HUDEP-2 (cell line): Measurements from ENCODE around the gene SMURF2.
A peak's percentile ranks its signal among the peaks of the same experiment; 100 is the strongest.
"Not testable (repeated sequence)": the region's sequence is repeated elsewhere in the genome, so short reads cannot be mapped to it uniquely, and the experiment has no call there.

ENCODE experiments used
- DNase-seq, 76 experiments: peaks; one replicate each; lab custom pipeline; 2025; ENCODE audit not compliant: unreplicated experiment in 76 of 76; lab: John Stamatoyannopoulos, UW

The SMURF2 gene

GRCh38 chr17:64667807-64668721, 6.0 kb upstream of the SMURF2 start:
- DNase-seq = not testable (repeated sequence)

- not testable (repeated sequence) for DNase-seq
These were observed 2.3 kb upstream of the SMURF2 start for GRCh38 chr17:64664299-64664981.

GRCh38 chr17:64663836-64664235, 1.7 kb upstream of the SMURF2 start:
- DNase-seq = not testable (repeated sequence)

- no peak for DNase-seq
These were observed 764 bp upstream of the SMURF2 start for GRCh38 chr17:64662774-64663367.

- DNase-seq = peak in 1 of 76 experiments; percentile 30
These were observed 456 bp downstream of the SMURF2 start for GRCh38 chr17:64661726-64661975.

GRCh38 chr17:64660978-64661725, 955 bp downstream of the SMURF2 start:
- DNase-seq = peak in 10 of 76 experiments; percentile 1 to 27 (median 8)

GRCh38 chr17:64660195-64660977, 1.7 kb downstream of the SMURF2 start:
- DNase-seq = not testable (repeated sequence)

- DNase-seq = no peak
These were observed 3.2 kb downstream of the SMURF2 start for GRCh38 chr17:64658931-64659330.

- DNase-seq = no peak
These were observed 4.4 kb downstream of the SMURF2 start for GRCh38 chr17:64657610-64658125.

GRCh38 chr17:64655704-64656103, 6.4 kb downstream of the SMURF2 start:
- DNase-seq = no peak

GRCh38 chr17:64653985-64654355, 8.1 kb downstream of the SMURF2 start:
- no peak for DNase-seq

GRCh38 chr17:64653325-64653984, 8.7 kb downstream of the SMURF2 start:
- no peak for DNase-seq

- no peak for DNase-seq
These were observed 10.2 kb downstream of the SMURF2 start for GRCh38 chr17:64651889-64652288.

- no peak for DNase-seq
These were observed 13.9 kb downstream of the SMURF2 start for GRCh38 chr17:64648234-64648633.

GRCh38 chr17:64647817-64648216, 14.3 kb downstream of the SMURF2 start:
- no peak for DNase-seq

- DNase-seq = no peak
These were observed 22.6 kb downstream of the SMURF2 start for GRCh38 chr17:64639516-64639915.

GRCh38 chr17:64638552-64639203, 23.4 kb downstream of the SMURF2 start:
- no peak for DNase-seq

- peak in 2 of 76 experiments; percentile 3 to 8 for DNase-seq
These were observed 26.3 kb downstream of the SMURF2 start for GRCh38 chr17:64635647-64636305.
